ENCODE data around the gene RND1. TPM values are rescaled to one million over a fixed set of nuclear protein-coding genes. Genes with fewer than 3 reads are reported as not detected.

RND1 gene
- total RNA-seq, 4 donors from 2014 or later = 0.68 to 3.0 (median 1.6) TPM

DNA sequence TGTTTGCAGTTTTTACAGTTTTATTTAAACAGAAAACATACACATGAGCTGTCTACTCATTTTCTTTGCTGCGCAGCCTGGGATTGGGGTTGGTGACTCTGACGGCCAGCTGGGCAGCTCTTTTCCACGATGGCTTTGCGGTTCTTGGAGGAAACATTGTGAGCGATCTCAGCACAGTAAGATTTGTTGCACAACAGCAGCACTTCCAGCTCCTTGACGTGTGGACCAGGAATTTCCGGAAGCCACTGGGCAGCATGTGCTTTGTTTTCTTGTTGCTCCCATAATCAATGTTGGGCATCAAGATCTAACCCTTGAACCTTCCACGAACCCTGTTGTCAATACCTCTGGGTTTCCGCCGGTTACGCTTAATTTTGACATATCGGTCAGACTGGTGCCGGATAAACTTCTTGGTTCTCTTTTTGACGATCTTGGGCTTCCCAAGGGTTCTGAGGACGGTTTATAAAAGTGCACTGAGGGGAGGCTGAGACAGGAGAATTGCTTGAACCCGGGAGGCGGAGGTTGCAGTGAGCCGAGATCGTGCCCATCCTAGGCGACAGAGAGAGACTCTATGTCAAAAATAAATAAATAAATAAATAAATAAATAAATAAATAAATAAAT is 37.8 kb upstream of the RND1 start:
- no peaks in the 10 kb centered on the region for H3K9me3 ChIP-seq
- H3K4me1 ChIP-seq = peaks cover 0 to 6% of the 10 kb centered on the region in 2 donors
- H3K4me3 ChIP-seq (replicated peaks in 1 of 3) = no peak overlapping the region
- WGBS, 2 donors = 45 to 62% methylated on average over 20 of the region's 20 CpGs
- no peaks in the 10 kb centered on the region for H3K27me3 ChIP-seq
- intact Hi-C loops (cut with DNase I) = no loop called here
- no peaks in the 10 kb centered on the region for H3K36me3 ChIP-seq
- no peak overlapping the region for H3K27ac ChIP-seq
- TF ChIP-seq, protein P1, sequence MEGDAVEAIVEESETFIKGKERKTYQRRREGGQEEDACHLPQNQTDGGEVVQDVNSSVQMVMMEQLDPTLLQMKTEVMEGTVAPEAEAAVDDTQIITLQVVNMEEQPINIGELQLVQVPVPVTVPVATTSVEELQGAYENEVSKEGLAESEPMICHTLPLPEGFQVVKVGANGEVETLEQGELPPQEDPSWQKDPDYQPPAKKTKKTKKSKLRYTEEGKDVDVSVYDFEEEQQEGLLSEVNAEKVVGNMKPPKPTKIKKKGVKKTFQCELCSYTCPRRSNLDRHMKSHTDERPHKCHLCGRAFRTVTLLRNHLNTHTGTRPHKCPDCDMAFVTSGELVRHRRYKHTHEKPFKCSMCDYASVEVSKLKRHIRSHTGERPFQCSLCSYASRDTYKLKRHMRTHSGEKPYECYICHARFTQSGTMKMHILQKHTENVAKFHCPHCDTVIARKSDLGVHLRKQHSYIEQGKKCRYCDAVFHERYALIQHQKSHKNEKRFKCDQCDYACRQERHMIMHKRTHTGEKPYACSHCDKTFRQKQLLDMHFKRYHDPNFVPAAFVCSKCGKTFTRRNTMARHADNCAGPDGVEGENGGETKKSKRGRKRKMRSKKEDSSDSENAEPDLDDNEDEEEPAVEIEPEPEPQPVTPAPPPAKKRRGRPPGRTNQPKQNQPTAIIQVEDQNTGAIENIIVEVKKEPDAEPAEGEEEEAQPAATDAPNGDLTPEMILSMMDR (IDR thresholded peaks at IDR 0.05) = no peak
- no peak for TF ChIP-seq POLR2A (IDR thresholded peaks at IDR 0.05)
- peak in 1 of 2 donors; percentile 6 for DNase-seq

DNA sequence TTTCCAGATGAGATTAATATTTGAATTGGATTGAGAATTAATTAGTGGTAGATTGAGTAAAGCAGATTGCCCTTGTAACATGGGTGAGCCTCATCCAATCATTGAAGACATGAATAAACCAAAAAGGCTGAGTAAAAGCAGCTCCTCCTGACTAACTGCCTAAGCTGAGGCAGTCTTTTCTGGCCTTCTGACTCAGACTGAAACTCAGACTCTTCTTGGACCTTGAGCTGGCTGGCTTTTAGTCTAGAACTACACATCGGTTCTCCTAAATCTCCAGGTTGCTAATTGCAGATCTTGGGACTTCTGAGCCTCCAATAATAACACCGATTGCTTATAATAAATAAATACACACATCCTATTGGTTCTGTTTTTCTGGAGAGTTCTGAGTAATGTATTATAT is 35.6 kb upstream of the RND1 start:
- intact Hi-C loops (cut with DNase I) = no loop called here
- H3K36me3 ChIP-seq = no peaks in the 10 kb centered on the region
- H3K9me3 ChIP-seq = no peaks in the 10 kb centered on the region
- no peak overlapping the region for H3K4me3 ChIP-seq (replicated peaks in 1 of 3)
- TF ChIP-seq, protein P1 (IDR thresholded peaks at IDR 0.05) = no peak
- TF ChIP-seq POLR2A (IDR thresholded peaks at IDR 0.05) = no peak
- WGBS, 2 donors = 88 to 94% methylated on average over 2 of the region's 2 CpGs
- DNase-seq = no peak
- peaks cover 0 to 6% of the 10 kb centered on the region in 2 donors for H3K4me1 ChIP-seq
- no peak overlapping the region for H3K27ac ChIP-seq
- H3K27me3 ChIP-seq = no peaks in the 10 kb centered on the region

DNA sequence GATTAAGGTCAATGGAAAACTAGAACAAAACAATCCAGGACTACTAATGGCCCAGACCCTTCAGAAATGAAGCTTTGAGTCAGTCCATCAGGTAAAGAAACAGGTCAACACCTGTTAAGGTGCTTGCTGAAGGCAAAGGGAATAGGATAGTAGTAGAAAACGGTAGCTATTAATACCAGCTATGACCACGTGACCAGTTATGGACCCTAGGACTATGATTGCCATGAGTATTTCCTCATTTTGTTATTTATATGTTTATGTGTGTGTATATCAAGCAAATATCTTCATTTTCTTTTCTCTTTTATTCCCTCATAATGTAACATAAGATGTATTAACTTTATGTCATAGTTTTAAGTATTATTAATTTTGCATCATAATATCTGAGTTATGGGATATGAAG is 34.0 kb upstream of the RND1 start:
- Histone ChIP-seq H3K27ac (no peak overlapping the region), H3K9me3 (no peaks in the 10 kb centered on the region), H3K4me1 (peaks cover 0 to 6% of the 10 kb centered on the region in 2 donors), H3K4me3 (replicated peaks in 1 of 3) (no peak overlapping the region), H3K36me3 (no peaks in the 10 kb centered on the region), H3K27me3 (no peaks in the 10 kb centered on the region)
- 73 to 76% methylated on average over 2 of the region's 2 CpGs for WGBS, 2 donors
- DNase-seq = no peak
- TF ChIP-seq POLR2A (IDR thresholded peaks at IDR 0.05) = no peak
- TF ChIP-seq, protein P1 (IDR thresholded peaks at IDR 0.05) = no peak
- intact Hi-C loops (cut with DNase I) = no loop called here

DNA sequence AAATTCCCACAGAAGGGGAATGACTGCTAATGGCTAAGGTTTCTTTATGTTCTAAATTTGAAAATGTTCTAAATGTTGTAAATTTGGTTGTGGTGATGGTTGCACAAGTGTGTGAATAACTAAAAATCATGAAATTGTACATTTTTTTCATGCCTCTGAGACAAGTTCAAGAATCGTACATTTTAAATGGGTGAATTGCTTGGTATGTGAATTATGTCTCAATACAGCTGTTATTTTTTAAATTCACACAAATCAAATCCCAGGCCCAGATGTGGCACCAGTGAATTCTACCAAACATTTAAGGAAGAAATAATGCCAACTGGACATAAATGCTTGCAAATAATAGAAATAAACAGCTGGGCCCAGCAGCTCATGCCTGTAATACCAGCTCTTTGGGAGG is 28.6 kb upstream of the RND1 start:
- Histone ChIP-seq H3K36me3 (no peaks in the 10 kb centered on the region), H3K27me3 (no peaks in the 10 kb centered on the region), H3K9me3 (no peaks in the 10 kb centered on the region), H3K4me3 (replicated peaks in 1 of 3) (no peak overlapping the region), H3K4me1 (peaks cover 0 to 8% of the 10 kb centered on the region in 2 donors), H3K27ac (no peak overlapping the region)
- DNase-seq = no peak
- TF ChIP-seq POLR2A (IDR thresholded peaks at IDR 0.05) = no peak
- TF ChIP-seq, protein P1 (IDR thresholded peaks at IDR 0.05) = no peak
- whole genome bisulfite sequencing, 2 donors = 68 to 81% methylated on average over 1 of the region's 1 CpG
- intact Hi-C loops (cut with DNase I) = no loop called here

DNA sequence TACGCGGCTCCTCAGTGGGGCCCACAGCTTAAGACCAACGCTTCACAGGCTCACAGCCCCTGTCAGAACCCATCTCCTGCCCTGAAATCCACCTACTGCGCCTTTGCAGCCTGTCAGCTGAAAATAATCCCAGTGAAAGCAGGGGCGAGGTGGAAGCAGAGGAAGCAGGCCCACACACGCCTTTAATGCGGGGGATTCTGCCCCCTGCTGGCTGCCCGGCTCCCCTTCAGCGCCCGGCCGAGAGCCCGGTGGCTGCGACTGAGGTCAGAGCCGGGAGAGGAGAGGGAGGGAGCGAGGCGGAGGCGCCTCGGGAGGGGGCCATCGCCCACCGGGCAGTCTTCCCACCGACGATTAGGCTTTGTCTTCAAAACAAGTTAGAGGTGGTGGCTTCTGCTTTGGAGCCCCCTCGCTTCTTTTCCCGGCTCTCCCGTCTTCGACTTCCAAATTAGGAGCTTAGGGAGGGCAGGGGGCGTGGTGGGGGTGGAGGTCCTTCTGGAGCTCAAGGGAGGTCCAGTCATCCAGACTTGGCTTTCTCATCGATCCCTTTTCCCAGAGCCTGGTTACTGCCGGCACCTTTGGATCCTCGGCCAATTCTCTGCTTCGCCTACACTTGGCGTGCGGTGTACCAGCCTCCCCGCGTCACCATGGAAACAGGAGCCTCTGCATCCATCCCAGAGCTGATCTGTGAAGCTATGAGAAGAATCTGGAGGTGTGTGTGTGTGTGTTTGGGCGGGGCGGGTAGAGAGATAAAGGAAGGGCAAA is 25.2 kb upstream of the RND1 start:
- intact Hi-C loops (cut with DNase I) = loop anchor here (2.0 kb wide), 1 partner anchor 36 kb away; no protein-coding TSS in a partner anchor
- no peak overlapping the region for H3K4me3 ChIP-seq (replicated peaks in 1 of 3)
- H3K27ac ChIP-seq = no peak overlapping the region
- TF ChIP-seq POLR2A (IDR thresholded peaks at IDR 0.05) = no peak
- TF ChIP-seq, protein P1 (IDR thresholded peaks at IDR 0.05) = peak; percentile 85 to 96 (median 92)
- no peaks in the 10 kb centered on the region for H3K27me3 ChIP-seq
- peak; percentile 78 to 81 for DNase-seq
- WGBS, 2 donors = 6% methylated on average over 33 to 35 of the region's 37 CpGs
- no peaks in the 10 kb centered on the region for H3K9me3 ChIP-seq
- peaks cover 0 to 8% of the 10 kb centered on the region in 2 donors for H3K4me1 ChIP-seq
- no peaks in the 10 kb centered on the region for H3K36me3 ChIP-seq

Measured in thyroid gland (tissue), 4 donors.